HL-60 (cell line): ENCODE results near the gene ZNF593.

Source experiments
- GABPA ChIP-seq: IDR thresholded peaks from 2 replicates; pipeline ENCODE4 v1.6.1; 2012; ENCODE audit warnings: low read depth
- POLR2AphosphoS5 ChIP-seq: IDR thresholded peaks from 2 replicates; pipeline ENCODE4 v1.6.1; 2012; ENCODE audit warnings: low read depth
- TF ChIP-seq, protein P1 (sequence below): IDR thresholded peaks from one replicate; pipeline ENCODE4 v1.5.1; 2011; ENCODE audit warnings: low read length, control low read depth, inconsistent platforms; ENCODE audit not compliant: insufficient read depth
- TF ChIP-seq, protein P2 (sequence below): IDR thresholded peaks from 2 replicates; pipeline ENCODE4 v1.6.1; 2012; ENCODE audit warnings: low read depth; ENCODE audit not compliant: insufficient replicate concordance

DNA sequence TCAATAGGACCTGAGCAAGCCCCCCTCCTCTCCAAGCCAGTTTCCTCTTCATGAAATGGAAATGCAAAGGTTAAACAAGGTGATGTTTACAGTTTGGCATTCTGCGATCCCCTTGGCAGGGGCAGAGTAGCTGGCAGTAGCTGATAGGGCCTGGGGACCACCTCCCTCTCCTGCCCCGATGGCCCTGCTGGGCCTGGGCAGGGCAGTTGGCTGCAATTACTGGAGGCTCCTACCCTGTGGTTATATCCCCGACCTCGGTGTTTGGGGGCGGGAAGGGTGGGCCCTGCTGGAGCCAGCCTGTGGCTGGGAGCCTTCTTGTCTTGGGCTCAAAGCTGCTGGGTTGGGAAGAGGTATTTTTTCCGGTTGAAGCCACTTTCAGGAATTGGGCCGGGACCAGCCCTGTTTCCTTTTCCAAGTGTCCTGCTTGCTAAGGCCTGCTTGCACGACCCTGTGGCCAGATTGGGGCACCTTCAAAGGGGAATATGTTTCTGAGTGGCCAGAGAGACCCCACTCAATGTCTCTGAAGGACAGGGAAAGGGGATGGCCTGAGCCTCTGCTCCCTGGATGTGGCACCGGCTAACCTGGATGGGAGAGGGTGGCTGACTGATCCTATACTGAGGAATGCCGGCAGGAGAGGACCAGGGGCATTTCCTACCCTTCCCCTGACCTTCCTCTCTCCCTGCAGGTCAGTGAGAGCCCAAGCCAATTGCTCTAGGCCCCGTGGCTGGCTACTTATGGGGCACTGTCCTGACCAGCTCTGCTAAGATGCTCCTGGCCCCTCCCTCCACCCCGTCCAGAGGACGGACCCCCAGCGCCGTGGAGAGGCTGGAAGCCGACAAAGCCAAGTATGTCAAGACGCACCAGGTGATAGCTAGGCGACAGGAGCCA is 8.9 kb upstream of the ZNF593 start:
- TF ChIP-seq, protein P1, sequence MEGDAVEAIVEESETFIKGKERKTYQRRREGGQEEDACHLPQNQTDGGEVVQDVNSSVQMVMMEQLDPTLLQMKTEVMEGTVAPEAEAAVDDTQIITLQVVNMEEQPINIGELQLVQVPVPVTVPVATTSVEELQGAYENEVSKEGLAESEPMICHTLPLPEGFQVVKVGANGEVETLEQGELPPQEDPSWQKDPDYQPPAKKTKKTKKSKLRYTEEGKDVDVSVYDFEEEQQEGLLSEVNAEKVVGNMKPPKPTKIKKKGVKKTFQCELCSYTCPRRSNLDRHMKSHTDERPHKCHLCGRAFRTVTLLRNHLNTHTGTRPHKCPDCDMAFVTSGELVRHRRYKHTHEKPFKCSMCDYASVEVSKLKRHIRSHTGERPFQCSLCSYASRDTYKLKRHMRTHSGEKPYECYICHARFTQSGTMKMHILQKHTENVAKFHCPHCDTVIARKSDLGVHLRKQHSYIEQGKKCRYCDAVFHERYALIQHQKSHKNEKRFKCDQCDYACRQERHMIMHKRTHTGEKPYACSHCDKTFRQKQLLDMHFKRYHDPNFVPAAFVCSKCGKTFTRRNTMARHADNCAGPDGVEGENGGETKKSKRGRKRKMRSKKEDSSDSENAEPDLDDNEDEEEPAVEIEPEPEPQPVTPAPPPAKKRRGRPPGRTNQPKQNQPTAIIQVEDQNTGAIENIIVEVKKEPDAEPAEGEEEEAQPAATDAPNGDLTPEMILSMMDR: no peak
- TF ChIP-seq POLR2AphosphoS5: no peak
- TF ChIP-seq, protein P2, sequence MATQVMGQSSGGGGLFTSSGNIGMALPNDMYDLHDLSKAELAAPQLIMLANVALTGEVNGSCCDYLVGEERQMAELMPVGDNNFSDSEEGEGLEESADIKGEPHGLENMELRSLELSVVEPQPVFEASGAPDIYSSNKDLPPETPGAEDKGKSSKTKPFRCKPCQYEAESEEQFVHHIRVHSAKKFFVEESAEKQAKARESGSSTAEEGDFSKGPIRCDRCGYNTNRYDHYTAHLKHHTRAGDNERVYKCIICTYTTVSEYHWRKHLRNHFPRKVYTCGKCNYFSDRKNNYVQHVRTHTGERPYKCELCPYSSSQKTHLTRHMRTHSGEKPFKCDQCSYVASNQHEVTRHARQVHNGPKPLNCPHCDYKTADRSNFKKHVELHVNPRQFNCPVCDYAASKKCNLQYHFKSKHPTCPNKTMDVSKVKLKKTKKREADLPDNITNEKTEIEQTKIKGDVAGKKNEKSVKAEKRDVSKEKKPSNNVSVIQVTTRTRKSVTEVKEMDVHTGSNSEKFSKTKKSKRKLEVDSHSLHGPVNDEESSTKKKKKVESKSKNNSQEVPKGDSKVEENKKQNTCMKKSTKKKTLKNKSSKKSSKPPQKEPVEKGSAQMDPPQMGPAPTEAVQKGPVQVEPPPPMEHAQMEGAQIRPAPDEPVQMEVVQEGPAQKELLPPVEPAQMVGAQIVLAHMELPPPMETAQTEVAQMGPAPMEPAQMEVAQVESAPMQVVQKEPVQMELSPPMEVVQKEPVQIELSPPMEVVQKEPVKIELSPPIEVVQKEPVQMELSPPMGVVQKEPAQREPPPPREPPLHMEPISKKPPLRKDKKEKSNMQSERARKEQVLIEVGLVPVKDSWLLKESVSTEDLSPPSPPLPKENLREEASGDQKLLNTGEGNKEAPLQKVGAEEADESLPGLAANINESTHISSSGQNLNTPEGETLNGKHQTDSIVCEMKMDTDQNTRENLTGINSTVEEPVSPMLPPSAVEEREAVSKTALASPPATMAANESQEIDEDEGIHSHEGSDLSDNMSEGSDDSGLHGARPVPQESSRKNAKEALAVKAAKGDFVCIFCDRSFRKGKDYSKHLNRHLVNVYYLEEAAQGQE: no peak
- TF ChIP-seq GABPA: no peak
